ENCODE measurements around the gene AJAP1.

Gene AJAP1

DNA sequence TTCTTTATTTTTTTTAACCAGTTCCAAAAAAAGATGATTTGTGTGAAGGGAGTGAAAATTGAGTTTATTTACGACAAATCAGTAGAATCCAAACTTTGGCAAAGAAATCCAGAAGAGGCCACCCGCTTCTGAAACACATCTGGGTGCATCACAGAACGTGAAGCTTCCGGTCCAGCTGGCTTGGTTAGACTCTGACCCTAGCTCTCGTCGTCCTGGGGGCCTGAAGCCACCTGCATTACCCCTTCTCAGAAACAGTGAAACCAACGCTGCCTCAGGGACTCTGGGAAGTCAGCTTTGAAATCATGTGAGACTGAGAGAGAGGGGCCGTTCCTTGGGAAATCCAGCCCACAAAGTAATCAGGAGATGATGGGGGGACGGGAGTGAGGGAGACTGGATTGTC lies 21.8 kb downstream of the AJAP1 start:
- TF ChIP-seq NFIC (IDR thresholded peaks at IDR 0.05) (no peak), ZBTB7A (IDR thresholded peaks at IDR 0.05; ENCODE audit: low read depth) (no peak), TCF12 (IDR thresholded peaks at IDR 0.05; ENCODE audit: low read depth) (no peak), TEAD4 (IDR thresholded peaks at IDR 0.05) (no peak), FOXM1 (IDR thresholded peaks at IDR 0.05; ENCODE audit: borderline replicate concordance, low read depth) (no peak), CREB1 (IDR thresholded peaks at IDR 0.05; ENCODE audit: low read depth) (no peak), CEBPB (IDR thresholded peaks at IDR 0.05) (no peak), TAF1 (IDR thresholded peaks at IDR 0.05; ENCODE audit: low read depth) (no peak), EP300 (IDR thresholded peaks at IDR 0.05; ENCODE audit: borderline replicate concordance) (no peak), EGR1 (IDR thresholded peaks at IDR 0.05) (no peak)

DNA sequence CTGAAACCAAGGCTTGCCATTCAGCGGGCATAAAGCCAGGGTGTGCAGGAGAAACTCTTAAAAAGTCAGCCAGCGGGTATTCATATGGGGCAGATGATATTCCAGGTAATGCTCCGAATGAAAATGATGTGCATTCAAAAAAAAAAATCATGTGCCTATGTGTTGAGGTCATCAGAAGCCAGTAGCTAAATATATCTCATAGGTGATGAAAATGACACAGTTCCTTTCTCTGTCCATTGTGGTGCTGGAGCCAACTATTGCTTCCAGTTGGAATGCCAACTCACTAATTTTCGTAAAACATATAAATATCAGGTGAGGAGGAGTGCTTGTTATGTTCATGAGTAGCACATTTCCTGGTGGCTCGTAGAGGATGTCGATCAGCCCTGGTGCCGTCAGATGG lies 23.2 kb downstream of the AJAP1 start:
- TF ChIP-seq TEAD4 (IDR thresholded peaks at IDR 0.05) (no peak), YY1 (IDR thresholded peaks at IDR 0.05; ENCODE audit: low read depth) (no peak), RAD21 (IDR thresholded peaks at IDR 0.05; ENCODE audit: low read depth) (no peak), CREB1 (IDR thresholded peaks at IDR 0.05; ENCODE audit: low read depth) (no peak), EP300 (IDR thresholded peaks at IDR 0.05; ENCODE audit: borderline replicate concordance) (no peak), EGR1 (IDR thresholded peaks at IDR 0.05) (no peak), TCF12 (IDR thresholded peaks at IDR 0.05; ENCODE audit: low read depth) (no peak)
- TF ChIP-seq, protein P1, sequence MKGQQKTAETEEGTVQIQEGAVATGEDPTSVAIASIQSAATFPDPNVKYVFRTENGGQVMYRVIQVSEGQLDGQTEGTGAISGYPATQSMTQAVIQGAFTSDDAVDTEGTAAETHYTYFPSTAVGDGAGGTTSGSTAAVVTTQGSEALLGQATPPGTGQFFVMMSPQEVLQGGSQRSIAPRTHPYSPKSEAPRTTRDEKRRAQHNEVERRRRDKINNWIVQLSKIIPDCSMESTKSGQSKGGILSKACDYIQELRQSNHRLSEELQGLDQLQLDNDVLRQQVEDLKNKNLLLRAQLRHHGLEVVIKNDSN (IDR thresholded peaks at IDR 0.05) = no peak

DNA sequence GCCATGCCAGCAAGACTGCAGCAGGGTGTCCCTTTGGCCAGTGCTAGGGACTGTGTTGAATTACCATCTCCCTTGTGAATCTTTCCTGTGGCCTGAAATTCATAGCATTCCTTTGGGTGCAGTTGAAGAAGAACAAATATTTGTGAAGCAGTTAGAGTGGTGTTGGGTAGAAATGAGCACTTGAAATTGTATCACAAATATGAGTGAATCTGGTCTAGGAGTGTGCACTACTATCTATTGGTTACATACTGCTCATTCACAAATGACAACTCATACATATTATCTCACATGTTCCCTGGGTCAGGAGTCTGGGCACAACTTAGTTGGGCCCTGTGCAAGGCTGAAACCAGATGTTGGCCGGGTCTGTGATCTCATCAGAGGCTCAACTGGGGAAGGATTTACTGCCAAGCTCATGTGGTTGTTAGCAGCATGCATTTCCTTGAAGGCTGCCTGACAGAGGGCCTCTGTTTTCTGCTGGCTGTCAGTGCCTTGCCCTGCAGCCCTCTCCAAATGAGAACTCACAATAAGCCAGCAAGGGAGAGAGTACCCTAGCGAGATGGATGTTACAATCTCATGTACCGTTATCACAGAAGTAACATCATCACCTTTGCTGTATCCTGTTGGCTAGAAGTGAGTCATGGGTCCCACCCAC lies 23.8 kb downstream of the AJAP1 start:
- TF ChIP-seq FOXM1 (IDR thresholded peaks at IDR 0.05; ENCODE audit: borderline replicate concordance, low read depth) (no peak), ZBTB7A (IDR thresholded peaks at IDR 0.05; ENCODE audit: low read depth) (no peak), NFIC (IDR thresholded peaks at IDR 0.05) (no peak), YY1 (IDR thresholded peaks at IDR 0.05; ENCODE audit: low read depth) (no peak)
- TF ChIP-seq, protein P2, sequence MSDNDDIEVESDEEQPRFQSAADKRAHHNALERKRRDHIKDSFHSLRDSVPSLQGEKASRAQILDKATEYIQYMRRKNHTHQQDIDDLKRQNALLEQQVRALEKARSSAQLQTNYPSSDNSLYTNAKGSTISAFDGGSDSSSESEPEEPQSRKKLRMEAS (IDR thresholded peaks at IDR 0.05) = no peak

DNA sequence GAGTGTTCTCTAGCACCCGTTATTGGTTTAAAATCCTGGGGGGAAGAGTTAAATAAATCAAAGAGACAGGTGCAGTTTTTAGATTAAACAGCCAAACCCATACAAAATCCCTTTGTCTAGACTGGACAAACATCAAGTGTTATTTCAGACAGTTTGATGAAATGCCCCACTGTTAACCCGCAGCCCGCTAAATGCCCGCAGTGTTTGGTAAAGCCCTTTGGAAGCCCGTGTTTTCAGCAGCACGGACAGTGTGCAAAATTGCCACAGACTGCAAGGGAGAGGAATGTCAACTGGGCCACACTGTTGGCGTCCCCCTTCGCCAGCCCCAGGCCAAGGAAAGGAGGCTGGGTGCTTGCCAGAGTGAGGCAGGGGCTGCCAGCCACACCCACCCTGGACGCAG lies 26.6 kb downstream of the AJAP1 start:
- no peak for TF ChIP-seq NFIC (IDR thresholded peaks at IDR 0.05)
- TF ChIP-seq, protein P2 (IDR thresholded peaks at IDR 0.05) = no peak
- no peak for TF ChIP-seq TEAD4 (IDR thresholded peaks at IDR 0.05)
- TF ChIP-seq ZBTB7A (IDR thresholded peaks at IDR 0.05; ENCODE audit: low read depth) = no peak
- TF ChIP-seq CREB1 (IDR thresholded peaks at IDR 0.05; ENCODE audit: low read depth) = no peak

DNA sequence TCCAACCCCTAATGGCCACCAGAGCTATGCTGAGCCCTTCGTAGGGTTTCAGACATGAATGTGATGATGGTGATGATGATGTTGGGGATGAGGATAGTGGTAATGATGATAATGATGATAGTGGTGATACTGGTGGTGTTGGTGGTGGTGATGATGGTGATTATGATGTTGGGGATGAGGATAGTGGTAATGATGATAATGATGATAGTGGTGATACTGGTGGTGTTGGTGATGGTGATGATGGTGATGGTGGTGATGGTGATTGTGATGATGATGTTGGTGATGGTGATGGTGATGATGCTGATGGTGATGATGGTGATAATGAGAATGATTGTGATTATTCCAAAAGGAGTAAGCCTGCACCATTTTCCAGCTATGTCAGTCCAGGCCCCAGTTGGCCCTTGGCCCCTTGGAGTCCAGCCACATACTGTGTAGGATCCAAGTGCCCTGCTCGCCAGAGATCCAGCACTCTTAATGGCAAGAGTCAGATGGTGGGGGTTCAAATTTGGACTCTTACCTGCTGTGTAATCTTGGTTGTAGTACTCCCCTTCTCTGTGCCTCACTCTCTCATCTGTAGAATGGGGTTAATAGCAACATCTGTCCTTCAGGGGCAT lies 28.3 kb downstream of the AJAP1 start:
- TF ChIP-seq EP300 (IDR thresholded peaks at IDR 0.05; ENCODE audit: borderline replicate concordance) (no peak), YY1 (IDR thresholded peaks at IDR 0.05; ENCODE audit: low read depth) (no peak), EGR1 (IDR thresholded peaks at IDR 0.05) (no peak), RAD21 (IDR thresholded peaks at IDR 0.05; ENCODE audit: low read depth) (no peak), TAF1 (IDR thresholded peaks at IDR 0.05; ENCODE audit: low read depth) (no peak), CEBPB (IDR thresholded peaks at IDR 0.05) (no peak)
- TF ChIP-seq, protein P1 (IDR thresholded peaks at IDR 0.05) = no peak

DNA sequence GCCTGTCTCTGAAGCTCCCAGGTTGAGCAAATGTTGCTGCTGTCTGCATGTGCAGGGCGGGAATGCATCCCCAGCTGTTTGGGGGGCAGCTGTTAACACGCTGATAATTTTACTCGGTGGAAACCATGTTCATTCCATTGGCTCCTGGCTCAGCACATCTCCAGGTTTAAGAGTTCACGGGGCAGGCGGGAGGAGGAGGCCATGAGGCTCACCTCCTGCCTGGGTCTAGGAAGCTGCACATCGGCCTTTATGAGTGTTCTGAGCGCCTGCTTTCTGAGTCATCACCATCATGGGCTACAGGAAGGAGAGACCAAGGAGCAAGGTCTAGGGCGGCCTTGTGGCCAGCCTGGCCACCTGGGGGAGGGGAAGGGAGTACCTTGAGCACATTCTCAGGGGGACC lies 29.7 kb downstream of the AJAP1 start:
- no peak for TF ChIP-seq EGR1 (IDR thresholded peaks at IDR 0.05)
- TF ChIP-seq RAD21 (IDR thresholded peaks at IDR 0.05; ENCODE audit: low read depth) = no peak
- TF ChIP-seq, protein P1 (IDR thresholded peaks at IDR 0.05) = no peak
- TF ChIP-seq TAF1 (IDR thresholded peaks at IDR 0.05; ENCODE audit: low read depth) = no peak
- TF ChIP-seq, protein P2 (IDR thresholded peaks at IDR 0.05) = no peak
- TF ChIP-seq, protein P3, sequence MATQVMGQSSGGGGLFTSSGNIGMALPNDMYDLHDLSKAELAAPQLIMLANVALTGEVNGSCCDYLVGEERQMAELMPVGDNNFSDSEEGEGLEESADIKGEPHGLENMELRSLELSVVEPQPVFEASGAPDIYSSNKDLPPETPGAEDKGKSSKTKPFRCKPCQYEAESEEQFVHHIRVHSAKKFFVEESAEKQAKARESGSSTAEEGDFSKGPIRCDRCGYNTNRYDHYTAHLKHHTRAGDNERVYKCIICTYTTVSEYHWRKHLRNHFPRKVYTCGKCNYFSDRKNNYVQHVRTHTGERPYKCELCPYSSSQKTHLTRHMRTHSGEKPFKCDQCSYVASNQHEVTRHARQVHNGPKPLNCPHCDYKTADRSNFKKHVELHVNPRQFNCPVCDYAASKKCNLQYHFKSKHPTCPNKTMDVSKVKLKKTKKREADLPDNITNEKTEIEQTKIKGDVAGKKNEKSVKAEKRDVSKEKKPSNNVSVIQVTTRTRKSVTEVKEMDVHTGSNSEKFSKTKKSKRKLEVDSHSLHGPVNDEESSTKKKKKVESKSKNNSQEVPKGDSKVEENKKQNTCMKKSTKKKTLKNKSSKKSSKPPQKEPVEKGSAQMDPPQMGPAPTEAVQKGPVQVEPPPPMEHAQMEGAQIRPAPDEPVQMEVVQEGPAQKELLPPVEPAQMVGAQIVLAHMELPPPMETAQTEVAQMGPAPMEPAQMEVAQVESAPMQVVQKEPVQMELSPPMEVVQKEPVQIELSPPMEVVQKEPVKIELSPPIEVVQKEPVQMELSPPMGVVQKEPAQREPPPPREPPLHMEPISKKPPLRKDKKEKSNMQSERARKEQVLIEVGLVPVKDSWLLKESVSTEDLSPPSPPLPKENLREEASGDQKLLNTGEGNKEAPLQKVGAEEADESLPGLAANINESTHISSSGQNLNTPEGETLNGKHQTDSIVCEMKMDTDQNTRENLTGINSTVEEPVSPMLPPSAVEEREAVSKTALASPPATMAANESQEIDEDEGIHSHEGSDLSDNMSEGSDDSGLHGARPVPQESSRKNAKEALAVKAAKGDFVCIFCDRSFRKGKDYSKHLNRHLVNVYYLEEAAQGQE (IDR thresholded peaks at IDR 0.05; ENCODE audit: low read depth) = no peak

DNA sequence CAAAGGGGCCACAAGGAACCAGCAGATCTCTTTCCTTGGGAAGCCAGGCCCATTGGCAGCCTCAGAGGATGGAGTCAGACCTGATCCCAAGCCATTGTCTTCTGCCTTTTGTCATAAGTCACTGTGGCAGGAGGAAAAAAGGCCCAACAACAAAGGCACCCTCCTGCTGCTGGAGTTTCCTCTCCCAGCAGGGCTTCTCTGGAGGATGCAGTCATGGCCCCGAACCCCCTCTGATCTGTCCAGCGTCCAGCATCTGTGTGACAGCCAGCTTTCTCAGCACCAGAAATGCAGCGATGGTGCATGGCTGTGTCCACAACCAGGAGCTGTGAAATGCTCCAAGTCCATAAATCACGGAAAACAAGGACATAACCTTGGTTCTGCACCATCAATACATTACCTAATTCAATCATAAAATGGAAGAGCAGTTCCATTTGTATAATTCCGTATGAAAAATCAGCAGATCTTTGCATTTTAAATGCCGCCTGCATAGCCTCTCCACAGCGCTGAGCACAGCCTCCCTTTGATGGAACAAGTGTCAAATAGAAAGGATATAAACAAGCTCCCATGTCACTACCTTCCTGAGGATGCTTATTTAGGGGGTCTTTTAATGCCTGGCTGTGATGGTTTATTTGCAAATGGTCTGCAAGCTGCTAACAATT lies 30.6 kb downstream of the AJAP1 start:
- no peak for TF ChIP-seq RAD21 (IDR thresholded peaks at IDR 0.05; ENCODE audit: low read depth)
- TF ChIP-seq, protein P2 (IDR thresholded peaks at IDR 0.05) = no peak
- TF ChIP-seq FOXM1 (IDR thresholded peaks at IDR 0.05; ENCODE audit: borderline replicate concordance, low read depth) = no peak
- TF ChIP-seq ZBTB7A (IDR thresholded peaks at IDR 0.05; ENCODE audit: low read depth) = no peak
- no peak for TF ChIP-seq YY1 (IDR thresholded peaks at IDR 0.05; ENCODE audit: low read depth)
- TF ChIP-seq NFIC (IDR thresholded peaks at IDR 0.05) = no peak
- TF ChIP-seq CREB1 (IDR thresholded peaks at IDR 0.05; ENCODE audit: low read depth) = no peak
- no peak for TF ChIP-seq TCF12 (IDR thresholded peaks at IDR 0.05; ENCODE audit: low read depth)
- TF ChIP-seq, protein P1 (IDR thresholded peaks at IDR 0.05) = no peak
- no peak for TF ChIP-seq TEAD4 (IDR thresholded peaks at IDR 0.05)
- no peak for TF ChIP-seq TAF1 (IDR thresholded peaks at IDR 0.05; ENCODE audit: low read depth)
- TF ChIP-seq EP300 (IDR thresholded peaks at IDR 0.05; ENCODE audit: borderline replicate concordance) = no peak
- TF ChIP-seq, protein P3 (IDR thresholded peaks at IDR 0.05; ENCODE audit: low read depth) = no peak
- no peak for TF ChIP-seq EGR1 (IDR thresholded peaks at IDR 0.05)
- no peak for TF ChIP-seq CEBPB (IDR thresholded peaks at IDR 0.05)

All from Ishikawa (cell line).